Activated T-helper 2 cell treated with anti-CD3 and anti-CD28 coated beads, Interferon-gamma antibody, Interleukin-2, Interleukin-4, amounts not matched to agents 10 μg/mL and 5 μg/mL and 100 μg/mL, durations not matched to agents 14 hours and 24 hours and 36 hours (primary cell): ENCODE results near the gene PDE7B. TPM values are rescaled to one million over a fixed set of nuclear protein-coding genes. Genes with fewer than 3 reads are reported as not detected.

Experiments used
- DNase-seq: peaks from one replicate; pipeline ENCODE4 v3.0.0; 2021; ENCODE audit warnings: low spot score
- H3K27ac Mint-ChIP-seq: one replicate; pipeline ENCODE4 v1.8.0; 2021; ENCODE audit warnings: mixed read lengths
- H3K27me3 Mint-ChIP-seq: one replicate; pipeline ENCODE4 v1.8.0; 2021; ENCODE audit warnings: low read depth, mixed read lengths
- H3K36me3 Mint-ChIP-seq: one replicate; pipeline ENCODE4 v1.8.0; 2021; ENCODE audit warnings: low read depth, mixed read lengths
- H3K4me1 Mint-ChIP-seq: one replicate; pipeline ENCODE4 v1.8.0; 2021; ENCODE audit warnings: low read depth, mixed read lengths
- H3K4me3 Mint-ChIP-seq: one replicate; pipeline ENCODE4 v1.8.0; 2021; ENCODE audit warnings: low read depth, mild to moderate bottlenecking, moderate library complexity, mixed read lengths
- H3K9me3 Mint-ChIP-seq: one replicate; pipeline ENCODE4 v1.8.0; 2021; ENCODE audit warnings: mixed read lengths
- intact Hi-C: fragments of 100-400 bp; cut with micrococcal nuclease; formaldehyde crosslinking; loops from one replicate; pipeline ENCODE4 v1.15.1; 2023
- total RNA-seq: library from RNA; stranded (reverse); gene quantifications from 2 replicates; pipeline ENCODE4 v1.2.3, GENCODE V29; 2022

The PDE7B gene
- total RNA-seq, 1 donor from 2014 or later = 28.8 TPM

DNA sequence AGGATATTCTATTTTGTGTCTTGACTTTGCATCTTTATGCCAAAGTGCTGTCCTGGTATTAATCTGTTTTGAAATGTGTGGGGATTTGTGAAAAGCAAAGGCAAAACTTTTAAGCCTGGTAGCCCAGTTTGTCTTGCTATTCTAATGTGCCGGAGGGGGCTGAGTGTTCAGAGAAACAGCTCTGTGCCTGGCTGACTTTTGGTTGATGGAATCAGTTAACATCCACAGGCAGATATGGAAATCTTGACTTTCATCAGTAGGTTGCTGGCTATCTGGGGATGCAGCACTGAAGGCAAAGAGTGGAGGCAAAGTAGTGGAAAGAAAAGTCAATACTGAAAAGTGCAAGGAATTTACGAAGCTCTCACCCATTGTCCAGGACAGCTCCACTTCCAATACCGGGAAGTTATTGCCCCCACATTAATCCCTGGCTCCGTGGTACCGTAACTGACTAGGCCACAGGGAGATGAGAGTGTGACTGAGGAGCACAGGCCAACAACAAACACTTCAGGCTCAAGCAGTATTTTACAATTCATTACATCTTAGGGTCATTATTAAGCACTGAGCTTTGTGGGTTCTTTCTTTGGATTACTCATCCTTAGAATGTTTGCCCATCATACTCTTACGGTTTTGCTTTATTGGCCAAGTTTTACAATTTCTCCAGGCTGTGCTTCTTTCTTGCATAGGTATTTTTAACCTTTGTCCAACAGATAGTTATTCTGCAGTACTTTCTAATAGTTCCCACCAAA, 234.0 kb downstream of the PDE7B start:
- Mint-ChIP-seq H3K27ac (no peak overlapping the region), H3K4me3 (no peak overlapping the region)
- intact Hi-C loops = no loop called here

GRCh38 chr6:136086686-136087085, 235.2 kb downstream of the PDE7B start:
- Mint-ChIP-seq H3K27ac (no peak overlapping the region), H3K9me3 (no peaks in the 10 kb centered on the region)
- DNase-seq = no peak

More for the DNA sequence above, 234.0 kb downstream of the PDE7B start:
- peaks cover 17% of the 10 kb centered on the region for H3K36me3 Mint-ChIP-seq
- peaks cover 18% of the 10 kb centered on the region for H3K4me1 Mint-ChIP-seq
- H3K27me3 Mint-ChIP-seq = no peaks in the 10 kb centered on the region
- H3K9me3 Mint-ChIP-seq = no peaks in the 10 kb centered on the region
- no peak for DNase-seq

DNA sequence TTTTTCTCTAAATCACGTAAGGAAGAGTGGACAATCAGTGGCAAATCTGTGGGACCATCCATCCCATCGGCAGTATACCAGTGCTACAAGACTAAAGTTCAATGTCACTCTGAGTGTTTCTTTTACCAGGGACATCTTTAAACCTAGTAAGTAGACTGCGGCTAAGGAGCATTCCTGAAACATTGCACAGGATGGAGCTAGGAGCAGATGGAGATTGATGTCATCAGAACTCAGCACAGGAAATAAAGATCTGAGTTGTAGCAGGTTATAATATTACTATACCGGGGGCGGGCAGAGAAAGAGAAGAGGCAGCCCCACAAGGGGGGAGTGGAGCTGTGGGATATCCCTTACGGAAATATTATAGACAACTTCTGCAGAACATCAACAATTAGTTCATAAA, 236.5 kb downstream of the PDE7B start:
- Mint-ChIP-seq H3K9me3 (no peaks in the 10 kb centered on the region), H3K27me3 (no peaks in the 10 kb centered on the region), H3K4me3 (no peak overlapping the region), H3K27ac (no peak overlapping the region), H3K4me1 (peaks cover 22% of the 10 kb centered on the region), H3K36me3 (peaks cover 24% of the 10 kb centered on the region)
- no peak for DNase-seq
- intact Hi-C loops = no loop called here

More at GRCh38 chr6:136086686-136087085, 235.2 kb downstream of the PDE7B start:
- Mint-ChIP-seq H3K36me3 (peaks cover 21% of the 10 kb centered on the region), H3K27me3 (no peaks in the 10 kb centered on the region), H3K4me3 (no peak overlapping the region), H3K4me1 (peaks cover 22% of the 10 kb centered on the region)
- intact Hi-C loops = no loop called here

DNA sequence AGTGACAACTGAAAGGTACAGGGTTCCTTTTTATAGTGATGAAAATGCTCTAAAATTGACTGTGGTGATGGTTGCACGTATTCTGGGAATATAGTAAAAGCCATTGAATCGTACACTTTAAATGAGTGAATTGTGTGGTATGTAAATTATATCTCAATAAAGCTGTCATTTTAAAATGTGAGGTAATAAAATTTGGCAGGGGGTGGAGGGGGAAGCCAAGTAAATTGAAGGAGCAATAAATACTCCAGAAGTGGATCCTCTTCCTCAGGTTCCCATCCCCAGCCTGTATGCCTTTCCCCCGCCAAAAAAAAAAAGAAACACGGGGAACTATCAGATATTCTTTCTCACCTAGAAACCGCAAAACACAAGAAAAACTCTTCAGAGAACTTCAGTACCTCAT, 237.2 kb downstream of the PDE7B start:
- Mint-ChIP-seq H3K4me3 (no peak overlapping the region), H3K4me1 (peaks cover 22% of the 10 kb centered on the region), H3K9me3 (no peaks in the 10 kb centered on the region), H3K36me3 (peaks cover 28% of the 10 kb centered on the region), H3K27me3 (no peaks in the 10 kb centered on the region), H3K27ac (no peak overlapping the region)
- DNase-seq = no peak
- intact Hi-C loops = no loop called here

GRCh38 chr6:136089876-136090275, 238.4 kb downstream of the PDE7B start:
- H3K27ac Mint-ChIP-seq = peak overlapping the region; percentile 61
- no peaks in the 10 kb centered on the region for H3K9me3 Mint-ChIP-seq
- H3K4me3 Mint-ChIP-seq = no peak overlapping the region
- DNase-seq = no peak
- H3K27me3 Mint-ChIP-seq = no peaks in the 10 kb centered on the region
- H3K36me3 Mint-ChIP-seq = peaks cover 36% of the 10 kb centered on the region
- intact Hi-C loops = no loop called here
- peaks cover 22% of the 10 kb centered on the region for H3K4me1 Mint-ChIP-seq

- Mint-ChIP-seq H3K4me1 (peaks cover 22% of the 10 kb centered on the region), H3K27me3 (no peaks in the 10 kb centered on the region), H3K9me3 (no peaks in the 10 kb centered on the region), H3K4me3 (no peak overlapping the region), H3K27ac (peak overlapping the region; percentile 15), H3K36me3 (peaks cover 36% of the 10 kb centered on the region)
- intact Hi-C loops = no loop called here
- no peak for DNase-seq
Observed at GRCh38 chr6:136090929-136091328, 239.4 kb downstream of the PDE7B start.

- H3K9me3 Mint-ChIP-seq = no peaks in the 10 kb centered on the region
- H3K36me3 Mint-ChIP-seq = peaks cover 42% of the 10 kb centered on the region
- DNase-seq = no peak
- H3K4me1 Mint-ChIP-seq = peaks cover 21% of the 10 kb centered on the region
- H3K4me3 Mint-ChIP-seq = no peak overlapping the region
- no peaks in the 10 kb centered on the region for H3K27me3 Mint-ChIP-seq
- intact Hi-C loops = no loop called here
- no peak overlapping the region for H3K27ac Mint-ChIP-seq
Observed at GRCh38 chr6:136092897-136093296, 241.4 kb downstream of the PDE7B start.

DNA sequence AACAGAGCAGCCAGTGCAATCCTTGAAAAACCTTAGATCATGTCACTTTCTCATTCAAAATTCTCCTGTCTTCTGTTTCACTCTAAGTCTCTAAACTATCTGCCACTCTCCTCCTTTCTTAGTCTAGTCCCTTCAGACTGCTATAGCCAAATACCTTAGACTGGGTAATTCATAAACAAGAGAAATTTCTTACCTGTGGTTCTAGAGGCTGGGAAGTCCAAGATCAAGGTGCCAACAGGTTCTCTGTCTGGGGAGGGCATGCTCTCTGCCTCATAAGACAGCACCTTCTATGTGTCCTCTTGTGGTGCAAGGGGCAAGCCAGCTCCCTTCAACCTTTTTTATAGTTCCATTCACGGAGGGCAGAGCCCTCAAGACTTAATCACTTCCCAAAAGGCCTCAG, 242.3 kb downstream of the PDE7B start:
- Mint-ChIP-seq H3K9me3 (no peaks in the 10 kb centered on the region), H3K27me3 (no peaks in the 10 kb centered on the region), H3K36me3 (peaks cover 38% of the 10 kb centered on the region), H3K4me3 (no peak overlapping the region), H3K27ac (no peak overlapping the region), H3K4me1 (peaks cover 13% of the 10 kb centered on the region)
- no peak for DNase-seq
- intact Hi-C loops = no loop called here

DNA sequence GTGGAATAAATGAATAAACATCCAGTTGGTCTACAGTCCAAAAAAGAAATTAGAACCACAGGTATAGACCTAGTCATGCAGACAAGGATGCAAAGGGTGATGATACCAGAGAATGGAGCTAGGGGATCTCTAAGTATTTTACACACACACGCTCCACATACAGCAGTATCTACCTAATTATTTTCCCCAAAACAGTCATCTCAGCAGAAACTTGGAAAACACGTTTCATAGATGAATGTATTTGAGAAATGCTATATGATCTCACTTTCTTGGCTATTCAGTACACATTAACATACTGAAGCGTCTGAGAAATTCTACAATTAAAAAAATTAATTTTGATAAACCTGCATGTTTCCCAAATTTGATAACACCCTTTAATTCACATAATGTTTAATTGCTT, 243.3 kb downstream of the PDE7B start:
- H3K36me3 Mint-ChIP-seq = peaks cover 36% of the 10 kb centered on the region
- DNase-seq = no peak
- H3K27me3 Mint-ChIP-seq = no peaks in the 10 kb centered on the region
- no peak overlapping the region for H3K27ac Mint-ChIP-seq
- intact Hi-C loops = no loop called here
- H3K4me3 Mint-ChIP-seq = no peak overlapping the region
- H3K4me1 Mint-ChIP-seq = peaks cover 10% of the 10 kb centered on the region
- no peaks in the 10 kb centered on the region for H3K9me3 Mint-ChIP-seq

- intact Hi-C loops = no loop called here
- Mint-ChIP-seq H3K9me3 (no peaks in the 10 kb centered on the region), H3K27me3 (no peaks in the 10 kb centered on the region), H3K27ac (no peak overlapping the region), H3K4me1 (no peaks in the 10 kb centered on the region), H3K36me3 (peaks cover 29% of the 10 kb centered on the region), H3K4me3 (no peak overlapping the region)
- DNase-seq = no peak
Observed at GRCh38 chr6:136095986-136096385, 244.5 kb downstream of the PDE7B start.

GRCh38 chr6:136102991-136103688, 251.6 kb downstream of the PDE7B start:
- Mint-ChIP-seq H3K27me3 (no peaks in the 10 kb centered on the region), H3K4me1 (peaks cover 2% of the 10 kb centered on the region), H3K27ac (no peak overlapping the region), H3K4me3 (no peak overlapping the region), H3K36me3 (peaks cover 6% of the 10 kb centered on the region), H3K9me3 (no peaks in the 10 kb centered on the region)
- intact Hi-C loops = no loop called here
- no peak for DNase-seq

GRCh38 chr6:136103763-136104311, 252.3 kb downstream of the PDE7B start:
- Mint-ChIP-seq H3K9me3 (no peaks in the 10 kb centered on the region), H3K4me1 (peaks cover 6% of the 10 kb centered on the region), H3K36me3 (peaks cover 8% of the 10 kb centered on the region), H3K4me3 (no peak overlapping the region), H3K27me3 (no peaks in the 10 kb centered on the region), H3K27ac (no peak overlapping the region)
- intact Hi-C loops = no loop called here
- DNase-seq = no peak

- intact Hi-C loops = no loop called here
- Mint-ChIP-seq H3K27ac (no peak overlapping the region), H3K4me3 (no peak overlapping the region), H3K36me3 (peaks cover 10% of the 10 kb centered on the region), H3K27me3 (no peaks in the 10 kb centered on the region), H3K4me1 (peaks cover 6% of the 10 kb centered on the region), H3K9me3 (no peaks in the 10 kb centered on the region)
- no peak for DNase-seq
Observed at GRCh38 chr6:136104556-136104955, 253.1 kb downstream of the PDE7B start.
